Adrenal gland (tissue), 5 donors: ENCODE results near the gene ANKDD1A.
A peak's percentile ranks its signal among the peaks of the same experiment; 100 is the strongest.

ENCODE experiments used
- CTCF ChIP-seq, 6 experiments: fragments of 450-650 bp in 4 of 6; fragments of 200-600 bp in 2 of 6; sonication (generic) in 1 of 6; IDR thresholded peaks; 1 replicate in 5 of 6; 2 replicates in 1 of 6; pipeline versions ENCODE4 v1.5.1 to v1.8.0; 2016 to 2021; ENCODE audit warnings: antibody characterized with exemption in 6 of 6, mild to moderate bottlenecking in 2 of 6, moderate library complexity in 1 of 6
- POLR2A ChIP-seq, 2 donors: fragments of 450-650 bp; IDR thresholded peaks; one replicate each; pipeline ENCODE4 v1.6.1; 2017; ENCODE audit warnings: antibody characterized with exemption in 2 of 2, mild to moderate bottlenecking in 2 of 2, moderate library complexity in 1 of 2
- donor health status: DM: no; HTN: no; CAD: no.

- peak in 1 of 2 donors; percentile 71 for TF ChIP-seq POLR2A (IDR thresholded peaks at IDR 0.05)
- TF ChIP-seq CTCF (IDR thresholded peaks at IDR 0.05), result no peak
Measured at GRCh38 chr15:64883997-64884511, 27.6 kb upstream of the ANKDD1A start.
